Endothelial cell of umbilical vein (primary cell): ENCODE measurements around the gene YTHDF2. TPM values are rescaled to one million over a fixed set of nuclear protein-coding genes. Genes with fewer than 3 reads are reported as not detected.

ENCODE experiments used
- BruUV-seq: library from RNA; stranded (reverse); fragments of 400-500 nt; replicated peaks from 2 replicates; lab custom pipeline; 2021; lab: Mats Ljungman, UMichigan
- CTCF ChIA-PET: fragments of 300-600, 350-600 bp; sonication (Branson Sonifier 250); formaldehyde crosslinking; loops from one replicate; lab custom pipeline; 2021; ENCODE audit warnings: antibody characterized with exemption, inconsistent platforms; lab: Charles Lee
- POLR2A ChIA-PET: fragments of 300-600, 350-600 bp; sonication (Branson Sonifier 250); formaldehyde crosslinking; loops from one replicate; lab custom pipeline; 2021; ENCODE audit warnings: antibody characterized with exemption, inconsistent platforms; lab: Charles Lee
- DNase-seq: peaks from one replicate; pipeline ENCODE4 v3.0.0-alpha.2; 2011; ENCODE audit warnings: low read depth, low spot score
- FAIRE-seq: peaks from 2 replicates; lab custom pipeline; 2011; peaks lifted over from hg19 to GRCh38; lab: Jason Lieb, UNC
- H2AFZ ChIP-seq: 2 replicates; pipeline ENCODE4 v1.6.0; 2012; ENCODE audit warnings: low read depth, low read length, control low read depth, inconsistent platforms
- H3K27ac ChIP-seq: 2 replicates; pipeline ENCODE4 v1.5.1; 2011; ENCODE audit warnings: low read depth, mild to moderate bottlenecking, control low read depth, low read length, moderate library complexity; ENCODE audit not compliant: insufficient read depth
- H3K27me3 ChIP-seq, 2 experiments: 2 replicates each; pipeline versions ENCODE4 v1.6.0 to v1.6.1; 2011; ENCODE audit warnings: low read length in 2 of 2, mixed read lengths in 1 of 2; ENCODE audit not compliant: control insufficient read depth in 2 of 2, insufficient read depth in 2 of 2
- H3K36me3 ChIP-seq, 2 experiments: 2 replicates in 1 of 2; 3 replicates in 1 of 2; pipeline ENCODE4 v1.5.1; 2011; ENCODE audit warnings: low read length in 2 of 2, mild to moderate bottlenecking in 1 of 2, moderate library complexity in 1 of 2; ENCODE audit not compliant: control insufficient read depth in 2 of 2, insufficient read depth in 2 of 2; ENCODE audit errors: extremely low read depth in 1 of 2
- H3K4me1 ChIP-seq: 3 replicates; pipeline ENCODE4 v1.5.1; 2011; ENCODE audit warnings: mild to moderate bottlenecking, low read length; ENCODE audit not compliant: control insufficient read depth, insufficient read depth; ENCODE audit errors: extremely low read depth
- H3K4me2 ChIP-seq: 2 replicates; pipeline ENCODE4 v1.6.1; 2011; ENCODE audit warnings: low read length, control low read depth, mixed read lengths; ENCODE audit not compliant: insufficient read depth
- H3K4me3 ChIP-seq, 3 experiments: fragments of 200-600 bp in 1 of 3; sonication (generic), shearing (Covaris generic) in 1 of 3; replicated peaks in 1 of 3; 2 replicates each; pipeline ENCODE4 v1.5.1; 2011 to 2016; ENCODE audit warnings: control low read depth in 3 of 3, low read length in 3 of 3, mild to moderate bottlenecking in 2 of 3, inconsistent platforms in 1 of 3, low read depth in 1 of 3, moderate library complexity in 1 of 3; ENCODE audit not compliant: insufficient read depth in 1 of 3
- H3K79me2 ChIP-seq: 2 replicates; pipeline ENCODE4 v1.6.0; 2012; ENCODE audit warnings: low read length, inconsistent platforms; ENCODE audit not compliant: control insufficient read depth, insufficient read depth
- H3K9ac ChIP-seq: replicated peaks from 2 replicates; pipeline ENCODE3; 2011; ENCODE audit warnings: low read length, control low read depth; ENCODE audit not compliant: insufficient read depth; ENCODE audit errors: extremely low read depth
- H3K9me1 ChIP-seq: replicated peaks from 3 replicates; pipeline ENCODE4 v1.6.0; 2011; ENCODE audit warnings: mild to moderate bottlenecking, low read length; ENCODE audit not compliant: control insufficient read depth, insufficient read depth; ENCODE audit errors: extremely low read depth
- H3K9me3 ChIP-seq: replicated peaks from 2 replicates; pipeline ENCODE4 v1.5.1; 2012; ENCODE audit warnings: low read length, inconsistent platforms; ENCODE audit not compliant: control insufficient read depth, insufficient read depth
- H4K20me1 ChIP-seq: replicated peaks from 2 replicates; pipeline ENCODE3; 2011; ENCODE audit warnings: mild to moderate bottlenecking, low read length; ENCODE audit not compliant: control insufficient read depth, insufficient read depth; ENCODE audit errors: extremely low read depth
- EZH2 ChIP-seq: IDR thresholded peaks from 2 replicates; pipeline ENCODE4 v1.6.1; 2012; ENCODE audit warnings: borderline replicate concordance, low read depth, mild to moderate bottlenecking, moderate library complexity, low read length, inconsistent platforms; ENCODE audit not compliant: severe bottlenecking
- FOS ChIP-seq: IDR thresholded peaks from 2 replicates; pipeline ENCODE4 v1.6.1; 2011; ENCODE audit warnings: mild to moderate bottlenecking, low read length, moderate library complexity, borderline replicate concordance; ENCODE audit not compliant: insufficient read depth
- GATA2 ChIP-seq: IDR thresholded peaks from 2 replicates; pipeline ENCODE4 v1.7.0; 2011; ENCODE audit warnings: low read depth, mild to moderate bottlenecking, moderate library complexity, mixed read lengths, low read length; ENCODE audit not compliant: insufficient read length, insufficient read depth
- JUN ChIP-seq: IDR thresholded peaks from 2 replicates; pipeline ENCODE4 v1.6.1; 2011; ENCODE audit warnings: borderline replicate concordance, low read depth; ENCODE audit not compliant: insufficient read length, insufficient read depth
- MYC ChIP-seq: IDR thresholded peaks from one replicate; pipeline ENCODE4 v1.6.1; 2011; ENCODE audit warnings: mild to moderate bottlenecking, low read depth, low read length
- POLR2A ChIP-seq: IDR thresholded peaks from 2 replicates; pipeline ENCODE4 v1.6.1; 2012; ENCODE audit warnings: low read depth, mild to moderate bottlenecking, control low read depth, low read length
- POLR2AphosphoS5 ChIP-seq: IDR thresholded peaks from 2 replicates; pipeline ENCODE4 v1.6.1; 2012; ENCODE audit warnings: low read depth, mild to moderate bottlenecking, control low read depth, low read length, moderate library complexity; ENCODE audit not compliant: insufficient read depth
- dilution Hi-C: fragments of 300-500 bp; cut with MboI; formaldehyde crosslinking; loops from one replicate; pipeline ENCODE4 v1.15.0; 2019; ENCODE audit warnings: low sequenced_read_pairs; ENCODE audit not compliant: extremely low pct_ligation_motif_present
- intact Hi-C: fragments of 100-400 bp; cut with micrococcal nuclease; formaldehyde crosslinking; loops from one replicate; pipeline ENCODE4 v1.10.0; 2022
- polyA plus RNA-seq, 4 experiments: library from polyadenylated mRNA; depleted of rRNA in 3 of 4; stranded (reverse) in 3 of 4; unstranded in 1 of 4; fragments of >200 nt; gene quantifications; 2 replicates each; pipeline versions ENCODE4 v1.2.1 to v1.2.3, GENCODE V29; 2011 to 2012; ENCODE audit warnings: missing spikeins in 1 of 4
- total RNA-seq: library from RNA; stranded (reverse); gene quantifications from 2 replicates; pipeline ENCODE4 v1.2.3, GENCODE V29; 2021
- TF ChIP-seq, protein P1 (sequence below), 2 donors: IDR thresholded peaks; 1 replicate in 1 of 2; 2 replicates in 1 of 2; pipeline ENCODE4 v1.5.1; 2011; ENCODE audit warnings: low read length in 2 of 2, mild to moderate bottlenecking in 2 of 2, moderate library complexity in 2 of 2, control low read depth in 1 of 2, inconsistent platforms in 1 of 2, low read depth in 1 of 2; ENCODE audit not compliant: insufficient read depth in 1 of 2; ENCODE audit errors: extremely low read depth in 1 of 2
- TF ChIP-seq, protein P2 (sequence below): IDR thresholded peaks from 2 replicates; pipeline ENCODE4 v1.6.1; 2011; ENCODE audit not compliant: insufficient read depth, insufficient read length

Gene YTHDF2
- total and polyA plus RNA-seq, 2 donors (not counting 3 experiments of a cell fraction or from before 2014, with no cell fraction given), result 72.4 to 105 TPM

DNA sequence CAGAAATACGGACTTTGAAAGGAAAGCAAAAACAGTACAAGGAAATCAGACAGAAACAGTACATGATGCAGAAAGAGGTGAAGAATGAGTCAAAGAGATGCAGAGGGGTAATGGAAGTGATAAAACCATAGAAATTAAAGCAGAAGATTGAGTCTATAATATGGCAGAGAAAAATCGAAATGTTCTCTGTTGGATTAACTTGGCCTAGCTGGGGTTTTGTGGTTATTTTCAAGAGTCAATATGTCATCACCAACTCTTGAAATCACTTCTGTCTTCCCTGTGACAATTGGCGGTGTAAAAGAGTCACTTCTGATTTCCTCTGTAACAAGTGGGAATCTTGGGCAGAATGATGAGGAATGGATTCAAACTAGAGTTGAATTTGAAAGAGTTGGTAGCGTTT lies 7.4 kb downstream of the YTHDF2 start:
- Histone ChIP-seq H3K36me3 (peaks cover 17 to 22% of the 10 kb centered on the region in 2 experiments), H3K9me3 (no peaks in the 10 kb centered on the region), H3K4me2 (peak overlapping the region; percentile 33), H3K79me2 (peaks cover 100% of the 10 kb centered on the region), H3K27ac (no peak overlapping the region), H3K9me1 (no peaks in the 10 kb centered on the region), H3K9ac (no peak overlapping the region), H3K4me1 (peaks cover 47% of the 10 kb centered on the region), H4K20me1 (peaks cover 16% of the 10 kb centered on the region), H2AFZ (no peak overlapping the region), H3K27me3 (no peaks in the 10 kb centered on the region), H3K4me3 (no peak overlapping the region)
- no peak for FAIRE-seq
- intact Hi-C loops, result no loop called here
- BruUV-seq, result no TSS peak
- DNase-seq, result no peak
- TF ChIP-seq FOS, result no peak
- TF ChIP-seq EZH2, result no peak
- TF ChIP-seq GATA2, result no peak
- no peak for TF ChIP-seq POLR2AphosphoS5
- no peak for TF ChIP-seq MYC
- TF ChIP-seq, protein P1, sequence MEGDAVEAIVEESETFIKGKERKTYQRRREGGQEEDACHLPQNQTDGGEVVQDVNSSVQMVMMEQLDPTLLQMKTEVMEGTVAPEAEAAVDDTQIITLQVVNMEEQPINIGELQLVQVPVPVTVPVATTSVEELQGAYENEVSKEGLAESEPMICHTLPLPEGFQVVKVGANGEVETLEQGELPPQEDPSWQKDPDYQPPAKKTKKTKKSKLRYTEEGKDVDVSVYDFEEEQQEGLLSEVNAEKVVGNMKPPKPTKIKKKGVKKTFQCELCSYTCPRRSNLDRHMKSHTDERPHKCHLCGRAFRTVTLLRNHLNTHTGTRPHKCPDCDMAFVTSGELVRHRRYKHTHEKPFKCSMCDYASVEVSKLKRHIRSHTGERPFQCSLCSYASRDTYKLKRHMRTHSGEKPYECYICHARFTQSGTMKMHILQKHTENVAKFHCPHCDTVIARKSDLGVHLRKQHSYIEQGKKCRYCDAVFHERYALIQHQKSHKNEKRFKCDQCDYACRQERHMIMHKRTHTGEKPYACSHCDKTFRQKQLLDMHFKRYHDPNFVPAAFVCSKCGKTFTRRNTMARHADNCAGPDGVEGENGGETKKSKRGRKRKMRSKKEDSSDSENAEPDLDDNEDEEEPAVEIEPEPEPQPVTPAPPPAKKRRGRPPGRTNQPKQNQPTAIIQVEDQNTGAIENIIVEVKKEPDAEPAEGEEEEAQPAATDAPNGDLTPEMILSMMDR (IDR thresholded peaks at IDR 0.05; ENCODE audit: extremely low read depth in 1 of 2, insufficient read depth in 1 of 2, low read depth in 1 of 2, low read length in 2 of 2), result no peak
- no peak for TF ChIP-seq JUN
- TF ChIP-seq, protein P2, sequence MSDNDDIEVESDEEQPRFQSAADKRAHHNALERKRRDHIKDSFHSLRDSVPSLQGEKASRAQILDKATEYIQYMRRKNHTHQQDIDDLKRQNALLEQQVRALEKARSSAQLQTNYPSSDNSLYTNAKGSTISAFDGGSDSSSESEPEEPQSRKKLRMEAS, result no peak
- no peak for TF ChIP-seq POLR2A
- POLR2A ChIA-PET, result no interaction called here
- dilution Hi-C loops, result no loop called here
- CTCF ChIA-PET, result interaction anchor here (1.0 kb wide), 1 partner anchor 8 kb away, joined by 4 read pairs; the partner anchor contains the start of gene YTHDF2
